Epithelial cell of proximal tubule (primary cell): Measurements from ENCODE around the gene CEP295NL. TPM values are rescaled to one million over a fixed set of nuclear protein-coding genes. Genes with fewer than 3 reads are reported as not detected.
"Not testable (repeated sequence)": the region's sequence is repeated elsewhere in the genome, so short reads cannot be mapped to it uniquely, and the experiment has no call there.

Experiments
- DNase-seq: peaks from one replicate; pipeline ENCODE4 v3.0.0-alpha.2; 2011; ENCODE audit warnings: low read depth
- H3K4me3 ChIP-seq: 2 replicates; pipeline ENCODE4 v1.5.1; 2011; ENCODE audit warnings: low read depth, mild to moderate bottlenecking, low read length
- total RNA-seq: library from RNA; depleted of rRNA; stranded (reverse); fragments of >200 nt; gene quantifications from 2 replicates; pipeline ENCODE4 v1.2.3, GENCODE V29; 2015
- TF ChIP-seq, protein P1 (sequence below): conservative IDR thresholded peaks from 2 replicates; pipeline ENCODE4 v1.5.1; 2012; ENCODE audit warnings: low read depth, mild to moderate bottlenecking, low read length

The CEP295NL gene
- total RNA-seq, 1 donor from 2014 or later, result 0.29 TPM

DNA sequence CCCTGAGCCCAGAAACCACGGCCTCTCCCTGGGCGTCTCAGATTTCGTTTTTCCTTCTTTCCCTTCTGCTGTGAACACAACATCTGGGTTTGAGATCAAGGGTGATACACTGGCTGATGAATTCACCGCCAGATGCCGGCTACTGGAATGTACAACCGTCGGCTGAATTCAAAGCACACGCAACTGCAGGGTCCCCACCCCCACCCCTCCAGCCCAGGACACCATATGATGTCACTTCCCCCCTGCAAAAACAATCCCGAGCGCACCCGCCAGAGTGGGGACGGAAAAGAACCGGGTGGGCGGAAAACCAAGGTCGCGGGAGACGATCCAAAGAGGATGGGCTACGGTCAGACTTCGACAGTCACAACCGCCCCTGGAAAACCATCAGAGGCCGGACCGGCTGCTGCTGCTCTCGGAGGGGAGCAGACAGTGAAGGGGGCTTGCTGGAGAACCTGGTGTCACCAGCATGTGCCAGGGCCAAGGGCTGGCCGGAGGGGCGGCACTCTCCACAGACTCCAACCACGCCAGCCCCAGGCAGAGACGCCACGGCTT lies 23.3 kb downstream of the CEP295NL start:
- H3K4me3 ChIP-seq, result no peak overlapping the region
- no peak for DNase-seq
- TF ChIP-seq, protein P1, sequence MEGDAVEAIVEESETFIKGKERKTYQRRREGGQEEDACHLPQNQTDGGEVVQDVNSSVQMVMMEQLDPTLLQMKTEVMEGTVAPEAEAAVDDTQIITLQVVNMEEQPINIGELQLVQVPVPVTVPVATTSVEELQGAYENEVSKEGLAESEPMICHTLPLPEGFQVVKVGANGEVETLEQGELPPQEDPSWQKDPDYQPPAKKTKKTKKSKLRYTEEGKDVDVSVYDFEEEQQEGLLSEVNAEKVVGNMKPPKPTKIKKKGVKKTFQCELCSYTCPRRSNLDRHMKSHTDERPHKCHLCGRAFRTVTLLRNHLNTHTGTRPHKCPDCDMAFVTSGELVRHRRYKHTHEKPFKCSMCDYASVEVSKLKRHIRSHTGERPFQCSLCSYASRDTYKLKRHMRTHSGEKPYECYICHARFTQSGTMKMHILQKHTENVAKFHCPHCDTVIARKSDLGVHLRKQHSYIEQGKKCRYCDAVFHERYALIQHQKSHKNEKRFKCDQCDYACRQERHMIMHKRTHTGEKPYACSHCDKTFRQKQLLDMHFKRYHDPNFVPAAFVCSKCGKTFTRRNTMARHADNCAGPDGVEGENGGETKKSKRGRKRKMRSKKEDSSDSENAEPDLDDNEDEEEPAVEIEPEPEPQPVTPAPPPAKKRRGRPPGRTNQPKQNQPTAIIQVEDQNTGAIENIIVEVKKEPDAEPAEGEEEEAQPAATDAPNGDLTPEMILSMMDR, result no peak

DNA sequence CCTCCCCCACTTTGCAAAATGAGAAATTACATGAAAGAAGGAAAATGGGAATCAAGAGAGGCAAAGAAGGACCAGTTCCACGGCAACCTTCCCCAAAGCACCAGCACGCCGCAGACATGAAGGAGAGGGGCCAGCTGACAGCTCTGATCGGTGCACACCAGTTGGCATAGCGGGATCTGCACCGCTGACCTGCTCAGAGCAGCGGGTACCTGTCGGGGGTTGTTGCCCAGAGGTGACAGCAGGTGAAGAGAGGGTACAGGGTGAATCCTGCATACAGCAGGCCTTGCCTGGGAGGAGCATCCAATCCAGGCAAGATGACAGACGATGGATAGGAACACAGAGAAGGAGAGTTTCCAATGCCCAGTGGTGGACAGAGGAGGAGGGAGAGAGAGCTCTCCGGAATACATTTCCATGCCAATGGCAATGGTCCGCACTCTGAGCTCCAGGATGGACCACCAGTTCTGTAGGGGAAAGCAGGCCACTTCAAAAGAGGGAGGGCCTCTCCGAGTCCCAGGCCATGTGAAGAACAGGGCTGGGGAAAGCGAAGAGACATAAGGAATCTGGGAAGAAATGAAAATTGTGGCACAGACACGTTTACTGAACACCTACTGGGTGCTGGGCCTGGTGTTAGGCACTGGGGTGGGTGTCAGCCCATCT lies 24.0 kb downstream of the CEP295NL start:
- no peak for DNase-seq
- TF ChIP-seq, protein P1, result no peak
- H3K4me3 ChIP-seq, result no peak overlapping the region

DNA sequence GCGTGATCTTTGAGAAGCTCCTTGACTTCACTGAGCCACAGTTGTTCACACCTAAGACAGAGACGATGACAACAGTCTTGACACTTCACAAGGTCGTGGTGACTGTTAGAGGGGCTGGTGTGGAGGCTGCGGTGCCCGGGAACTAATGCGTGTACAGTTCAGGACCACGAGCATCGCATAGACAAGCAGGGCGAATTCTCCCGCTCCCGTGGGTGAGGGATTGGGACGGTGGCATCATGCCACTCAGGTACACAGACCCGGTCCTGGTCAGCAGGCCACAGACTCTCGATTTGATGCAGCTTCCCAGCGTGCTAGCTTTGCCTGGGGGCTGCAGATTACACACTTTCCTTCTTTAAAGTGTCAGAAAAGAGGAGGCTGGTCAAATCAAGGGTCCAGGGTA lies 24.7 kb downstream of the CEP295NL start:
- H3K4me3 ChIP-seq, result no peak overlapping the region
- TF ChIP-seq, protein P1, result no peak
- no peak for DNase-seq

DNA sequence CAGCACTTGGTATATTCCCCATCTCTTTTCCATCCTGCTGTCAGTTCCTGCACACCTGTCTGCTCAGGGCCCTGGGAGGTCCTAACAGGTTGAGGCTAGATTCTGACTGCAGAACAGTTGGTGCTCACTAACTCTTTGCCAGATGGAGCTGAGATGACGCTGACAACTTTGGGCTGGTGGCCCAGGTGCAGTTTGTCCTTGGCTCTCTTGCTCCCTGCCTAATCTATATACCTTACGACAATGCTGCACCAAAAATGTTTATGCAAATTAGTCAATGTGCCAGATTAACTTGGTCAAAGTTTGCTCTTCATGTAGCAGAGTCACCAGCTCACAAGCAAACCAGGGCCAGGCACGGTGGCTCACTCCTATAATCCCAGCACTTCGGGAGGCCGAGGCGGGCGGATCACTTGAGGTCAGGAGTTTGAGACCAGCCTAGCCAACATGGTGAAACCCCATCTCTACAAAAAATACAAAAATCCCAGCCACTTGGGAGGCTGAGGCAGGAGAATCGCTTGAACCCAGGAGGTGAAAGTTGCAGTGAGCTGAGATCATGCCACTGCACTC lies 26.0 kb downstream of the CEP295NL start:
- DNase-seq, H3K4me3 ChIP-seq: not testable (repeated sequence)

DNA sequence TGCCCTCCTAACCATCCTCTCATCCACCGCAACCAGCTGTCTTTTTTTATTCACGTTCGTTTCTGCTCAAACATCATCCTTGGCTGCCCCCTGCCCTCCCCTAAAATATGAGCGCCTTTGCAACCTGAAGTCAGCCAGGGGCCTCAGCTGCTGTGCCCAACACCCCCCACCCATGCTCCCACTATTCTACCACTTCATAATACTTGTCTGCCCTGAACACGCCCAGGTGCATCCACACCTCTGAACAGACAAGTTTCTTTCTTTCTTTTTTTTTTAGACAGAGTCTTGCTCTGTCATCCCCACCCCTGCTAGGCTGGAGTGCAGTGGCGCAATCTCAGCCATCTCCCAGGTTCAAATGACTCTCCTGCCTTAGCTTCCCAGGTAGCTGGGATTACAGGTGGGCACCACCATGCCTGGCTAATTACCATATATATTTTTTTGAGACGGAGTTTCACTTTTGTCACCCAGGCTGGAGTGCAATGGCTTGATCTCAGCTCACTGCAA lies 26.9 kb downstream of the CEP295NL start:
- TF ChIP-seq, protein P1, result no peak
- no peak for DNase-seq
- H3K4me3 ChIP-seq, result no peak overlapping the region

DNA sequence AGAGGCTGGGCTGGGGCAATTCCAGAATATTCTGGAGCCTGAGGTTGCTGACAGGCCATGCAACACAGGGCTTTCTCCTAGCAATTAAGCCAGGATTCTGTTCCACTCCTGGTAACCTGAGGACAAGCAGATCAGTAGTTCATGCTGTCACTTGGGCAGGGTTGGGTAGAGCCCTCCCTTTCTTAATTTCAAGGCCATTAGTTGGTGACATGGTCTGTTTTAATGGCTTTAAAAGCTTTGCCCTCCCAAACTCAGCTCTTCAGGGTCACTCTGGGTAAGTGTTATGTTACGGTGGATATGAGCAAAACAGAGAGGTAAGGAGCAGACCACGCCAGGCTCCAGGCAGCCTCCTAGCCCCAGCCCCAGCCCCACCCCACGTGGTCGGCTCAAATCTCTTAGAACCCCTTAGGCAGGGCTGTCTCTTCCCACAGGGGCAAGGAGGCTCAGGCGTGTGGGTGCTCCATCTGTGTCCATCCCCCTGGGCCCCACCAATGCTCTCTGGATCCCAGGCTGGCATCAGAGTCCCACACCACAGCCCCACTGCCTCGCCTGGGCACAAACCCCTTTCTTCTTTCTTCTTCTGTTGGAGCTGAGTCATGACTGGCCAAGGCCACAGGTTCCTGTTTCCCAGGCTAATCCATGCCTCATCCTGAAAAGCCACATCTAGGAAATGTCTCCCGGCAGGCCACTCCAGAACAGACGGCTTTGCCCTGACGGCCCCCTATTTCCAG lies 27.5 kb downstream of the CEP295NL start:
- TF ChIP-seq, protein P1, result no peak
- no peak for DNase-seq
- no peak overlapping the region for H3K4me3 ChIP-seq

DNA sequence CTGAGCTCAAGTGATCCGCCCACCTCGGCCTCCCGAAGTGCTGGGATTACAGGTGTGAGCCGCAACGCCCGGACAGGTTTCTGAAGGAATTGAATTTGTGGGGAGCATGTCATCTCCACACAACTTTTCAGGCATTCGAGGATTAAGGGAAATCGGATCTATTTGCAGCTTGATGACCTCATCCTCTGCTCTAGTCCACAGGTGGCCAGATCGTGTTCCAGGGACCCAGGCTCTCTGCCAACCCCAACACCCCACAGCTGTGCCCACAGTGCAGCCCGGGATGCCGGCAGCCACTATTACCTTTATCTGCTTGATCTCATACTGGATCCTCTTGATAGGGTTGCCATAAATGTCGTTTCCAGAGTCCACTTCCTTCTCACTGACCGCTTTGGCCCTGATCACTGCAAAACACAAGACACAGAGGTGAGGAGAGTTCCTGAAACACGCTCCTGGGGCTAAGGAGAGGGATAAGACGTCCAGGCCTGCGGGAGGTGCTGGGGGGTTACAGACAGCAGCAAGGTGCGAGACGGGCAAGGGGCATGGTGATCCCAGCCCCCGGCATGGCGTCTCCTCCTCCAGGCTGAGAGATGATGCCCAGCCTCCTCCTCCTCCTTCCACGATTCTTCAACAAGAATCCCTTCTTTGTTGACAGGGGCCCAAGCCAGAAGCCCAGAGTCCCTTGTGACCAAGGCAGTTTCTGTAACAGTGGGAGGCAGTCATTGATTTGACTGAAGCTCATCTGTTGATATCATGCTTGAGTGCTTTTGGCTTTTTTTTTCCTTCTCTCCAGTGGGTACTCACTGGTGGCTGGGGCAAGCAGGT lies 29.3 kb downstream of the CEP295NL start:
- H3K4me3 ChIP-seq, result no peak overlapping the region
- no peak for DNase-seq
- TF ChIP-seq, protein P1, result no peak
